ENCODE results near the gene FRA10AC1. TPM values are rescaled to one million over a fixed set of nuclear protein-coding genes. Genes with fewer than 3 reads are reported as not detected.

The FRA10AC1 gene, protein sequence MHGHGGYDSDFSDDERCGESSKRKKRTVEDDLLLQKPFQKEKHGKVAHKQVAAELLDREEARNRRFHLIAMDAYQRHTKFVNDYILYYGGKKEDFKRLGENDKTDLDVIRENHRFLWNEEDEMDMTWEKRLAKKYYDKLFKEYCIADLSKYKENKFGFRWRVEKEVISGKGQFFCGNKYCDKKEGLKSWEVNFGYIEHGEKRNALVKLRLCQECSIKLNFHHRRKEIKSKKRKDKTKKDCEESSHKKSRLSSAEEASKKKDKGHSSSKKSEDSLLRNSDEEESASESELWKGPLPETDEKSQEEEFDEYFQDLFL
- total RNA-seq: 5.0 and 5.3 TPM in 2 replicates

DNA sequence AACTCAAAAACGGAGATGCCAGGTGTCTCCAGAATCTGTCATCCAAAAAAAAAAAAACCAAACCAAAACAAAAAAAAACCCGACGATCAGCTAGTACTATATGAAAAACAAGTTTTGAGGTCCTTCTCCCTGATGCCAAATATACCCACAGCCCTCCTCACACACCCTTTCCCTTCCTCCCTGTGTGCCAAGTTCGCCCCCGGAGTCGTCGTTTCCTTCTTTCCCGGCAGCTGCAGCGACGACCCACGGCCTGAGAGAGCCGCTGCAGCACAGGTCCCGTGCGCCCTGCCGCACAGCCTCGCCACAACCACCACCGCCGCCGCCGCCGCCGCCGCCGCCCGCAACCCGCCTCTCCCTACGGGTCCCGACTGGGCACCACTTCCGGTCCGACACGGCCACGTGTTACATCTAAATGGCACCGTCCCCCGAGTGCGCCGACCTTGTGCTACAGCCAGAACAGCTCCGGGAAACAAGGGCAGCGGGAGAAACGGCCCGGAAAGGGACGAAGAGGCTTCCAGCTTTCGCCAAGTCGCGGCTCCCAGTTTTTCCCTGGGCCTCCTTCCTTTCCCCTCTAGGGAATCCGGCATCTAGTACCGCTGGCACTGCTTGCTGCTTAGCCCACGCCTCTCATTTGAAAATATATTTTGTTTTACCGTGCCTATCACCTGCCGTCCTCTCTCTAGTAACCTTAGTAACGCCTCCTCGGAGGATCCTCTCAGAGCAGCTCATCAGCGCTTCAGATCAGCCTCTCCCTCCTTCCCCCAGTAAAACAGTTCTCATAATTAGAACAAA lies at the start of gene FRA10AC1:
TSS of gene FRA10AC1 (minus strand) at position 383 of the 792 bp plus-strand sequence. CDS start 2,486 bp downstream, outside the sequence.

Other genes starting within 250 kb of the FRA10AC1 start
- 119 and 148 TPM in 2 replicates for gene MYOF, start 220.3 kb downstream of the FRA10AC1 start, total RNA-seq
- 0.94 and 1.9 TPM in 2 replicates for gene CEP55, start 206.0 kb downstream of the FRA10AC1 start, total RNA-seq
- gene FFAR4, start 135.9 kb downstream of the FRA10AC1 start, total RNA-seq: not detected in 2 replicates
- gene RBP4, start 101.4 kb downstream of the FRA10AC1 start, total RNA-seq: 1.2 and 6.2 TPM in 2 replicates
- gene PDE6C, start 90.1 kb downstream of the FRA10AC1 start, total RNA-seq: not detected in 2 replicates
- gene LGI1, start 55.3 kb upstream of the FRA10AC1 start, total RNA-seq: not detected in 2 replicates
- gene SLC35G1, start 191.4 kb upstream of the FRA10AC1 start, total RNA-seq: 2.2 and 3.6 TPM in 2 replicates

All from pericardium fibroblast (primary cell).